GM23248 (cell line): ENCODE results near the gene CDS2.

Experiments
- EZH2 ChIP-seq: fragments of 200-600 bp; sonication (generic); IDR thresholded peaks from 2 replicates; pipeline ENCODE4 v1.6.1; 2018; ENCODE audit warnings: antibody characterized with exemption, mild to moderate bottlenecking; ENCODE audit not compliant: insufficient read depth, poor library complexity, severe bottlenecking
- EZH2phosphoT487 ChIP-seq: fragments of 200-600 bp; sonication (generic); IDR thresholded peaks from 2 replicates; pipeline ENCODE4 v1.6.1; 2018; ENCODE audit warnings: antibody characterized with exemption, moderate library complexity, mild to moderate bottlenecking, low read depth; ENCODE audit not compliant: insufficient read depth

- TF ChIP-seq EZH2 (no peak), EZH2phosphoT487 (no peak)
Measured at GRCh38 chr20:5220321-5221060, 93.7 kb downstream of the CDS2 start.
